LoVo (cell line): ENCODE results near the gene VPS39.
A peak's percentile ranks its signal among the peaks of the same experiment; 100 is the strongest.

Experiments used
- DNase-seq: peaks from one replicate; pipeline ENCODE4 v3.0.0-alpha.2; 2016; ENCODE audit warnings: low spot score

Gene VPS39

DNA sequence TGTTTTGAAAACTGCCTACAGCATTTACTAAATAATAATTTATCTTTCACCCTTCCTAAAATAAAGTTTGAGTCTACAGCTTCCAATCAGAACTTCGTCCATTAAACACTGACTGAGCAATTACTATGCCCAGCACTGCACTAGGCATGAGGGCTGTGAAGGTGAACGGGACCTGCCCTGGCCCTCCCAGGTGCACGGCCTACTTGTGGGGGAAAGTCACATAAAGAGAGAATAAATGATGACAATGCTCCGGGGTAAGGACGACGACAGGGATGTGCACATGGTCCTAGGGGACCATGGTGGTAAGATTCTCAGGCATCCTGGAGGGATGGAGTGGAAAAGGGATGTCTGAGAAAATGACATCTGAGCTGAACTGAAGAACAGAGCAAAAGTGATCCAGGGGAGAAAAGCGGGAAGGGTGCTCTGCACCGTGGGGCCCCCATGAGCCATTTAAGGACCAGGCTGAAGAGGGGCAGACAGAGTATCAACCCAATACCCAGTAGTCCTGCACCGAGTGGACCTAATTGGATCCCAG is 63.2 kb downstream of the VPS39 start:
- no peak for DNase-seq

DNA sequence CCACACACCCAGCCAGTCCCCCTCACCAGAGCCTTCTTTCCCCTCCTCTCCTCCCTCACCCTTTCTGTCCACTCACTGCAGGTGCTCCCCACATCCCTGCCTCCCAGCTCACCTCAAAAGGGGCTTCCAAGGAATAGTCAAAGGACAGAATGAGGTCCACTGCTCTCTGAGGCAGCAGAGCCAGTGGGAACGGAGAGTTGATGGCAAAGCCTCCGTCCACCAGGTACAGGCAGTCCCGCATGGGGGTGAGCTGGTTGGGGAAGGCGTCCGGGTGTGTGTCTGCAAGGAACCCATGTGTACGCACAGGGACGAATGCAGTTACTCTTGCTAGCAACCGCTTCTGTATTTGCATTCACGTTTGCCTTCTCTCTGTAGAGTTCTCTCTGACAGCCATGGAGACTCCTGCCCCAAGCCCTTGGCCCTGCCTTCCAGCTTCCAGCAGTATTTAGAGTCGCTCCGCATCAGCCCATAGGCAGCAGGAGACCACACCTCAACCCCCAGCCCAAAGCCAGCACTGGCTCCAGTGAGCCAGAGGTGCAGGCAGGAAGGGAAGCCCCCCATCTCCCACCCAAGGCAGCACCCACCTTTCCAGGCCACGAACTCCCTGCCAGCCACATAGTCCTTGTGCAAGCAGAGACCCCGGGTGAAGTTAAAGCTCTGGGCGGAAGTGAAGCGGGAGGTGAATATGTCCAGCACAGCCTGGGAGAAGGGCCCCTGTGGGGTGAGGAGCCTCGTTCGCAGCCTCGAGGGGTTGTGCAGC is 64.1 kb downstream of the VPS39 start:
- no peak for DNase-seq

GRCh38 chr15:42143356-42143755 is 64.7 kb downstream of the VPS39 start:
- no peak for DNase-seq

DNA sequence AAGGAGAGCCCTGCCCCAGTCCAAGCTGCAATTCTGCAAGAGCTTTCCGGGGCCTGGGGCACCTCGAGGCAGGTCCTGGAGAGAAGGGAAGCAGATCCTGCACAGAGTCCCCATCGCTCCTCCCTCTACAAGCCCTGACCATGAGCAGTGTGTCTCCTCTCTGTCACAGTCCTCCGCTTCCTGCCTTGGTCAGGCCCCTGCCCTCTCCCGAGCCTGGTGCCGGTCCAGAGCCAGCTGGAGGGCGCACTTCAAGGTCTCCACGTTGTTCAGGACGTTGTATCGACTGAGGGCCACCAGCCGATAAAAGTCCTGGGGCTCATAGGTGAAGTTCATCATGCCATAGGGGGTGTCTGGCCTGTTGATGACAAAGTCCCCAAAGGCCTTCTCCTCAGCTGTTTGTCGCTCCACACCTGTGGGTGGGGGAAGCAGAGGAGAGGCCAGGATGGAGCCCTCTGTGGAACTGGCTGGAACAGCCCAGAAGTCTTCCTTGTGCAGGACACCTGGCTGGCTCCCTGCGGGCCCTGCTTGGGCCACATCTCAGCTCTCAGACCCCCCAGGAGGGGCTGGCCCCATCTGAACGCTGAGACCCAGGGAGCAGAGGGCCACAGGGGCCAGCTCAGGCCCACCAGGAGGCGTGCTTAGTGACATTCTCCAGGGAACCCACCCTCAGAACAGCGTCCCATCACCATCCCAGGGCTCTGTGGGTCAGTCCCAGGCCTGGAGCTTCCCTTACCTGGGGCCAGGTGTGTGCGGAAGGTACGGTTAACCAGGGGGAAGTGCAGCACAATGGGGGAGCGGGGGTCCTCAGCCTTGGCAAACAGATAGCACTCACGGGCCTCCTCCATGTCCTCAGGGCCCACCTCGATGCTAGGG is 66.1 kb downstream of the VPS39 start:
- DNase-seq = no peak

- DNase-seq = no peak
These were observed 66.9 kb downstream of the VPS39 start for GRCh38 chr15:42141246-42141645.

DNA sequence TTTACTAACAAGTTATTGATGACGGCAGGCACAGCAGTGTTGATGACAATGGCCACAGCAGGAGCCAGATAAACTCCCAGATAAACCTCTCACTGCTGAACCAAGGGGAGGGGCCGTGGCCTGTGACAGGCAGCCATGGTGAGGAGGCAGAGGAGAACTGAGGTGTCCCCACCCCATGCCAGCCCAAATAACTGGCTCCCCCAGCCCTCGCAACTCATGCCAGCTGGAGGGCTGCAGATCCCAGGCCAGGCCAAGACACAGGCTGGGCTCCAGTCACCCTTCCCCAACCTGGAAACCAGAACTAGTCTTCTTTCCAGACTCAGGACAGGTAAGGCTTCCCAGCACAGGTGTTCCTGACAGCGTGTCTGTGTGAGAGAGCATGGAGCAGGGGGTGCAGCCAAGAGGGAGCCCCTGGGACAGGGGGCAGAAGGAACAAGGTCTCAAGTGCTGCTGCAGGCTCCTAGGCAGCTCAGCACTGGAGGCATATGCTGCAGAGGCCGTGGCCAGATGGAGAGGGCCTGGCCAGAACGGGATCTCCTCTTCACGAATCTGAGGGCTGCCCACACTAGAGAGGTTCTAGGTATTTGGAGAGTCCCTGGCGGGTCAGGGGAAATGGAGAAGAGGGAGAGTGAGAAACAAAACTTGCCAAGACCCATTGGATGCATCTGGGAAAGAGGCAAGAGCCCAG is 67.6 kb downstream of the VPS39 start:
- DNase-seq = peak; percentile 22

- DNase-seq = peak; percentile 25
These were observed 68.5 kb downstream of the VPS39 start for GRCh38 chr15:42139596-42139995.

GRCh38 chr15:42138968-42139386 is 69.1 kb downstream of the VPS39 start:
- DNase-seq = peak; percentile 91

- no peak for DNase-seq
These were observed 69.7 kb downstream of the VPS39 start for GRCh38 chr15:42138411-42138810.

DNA sequence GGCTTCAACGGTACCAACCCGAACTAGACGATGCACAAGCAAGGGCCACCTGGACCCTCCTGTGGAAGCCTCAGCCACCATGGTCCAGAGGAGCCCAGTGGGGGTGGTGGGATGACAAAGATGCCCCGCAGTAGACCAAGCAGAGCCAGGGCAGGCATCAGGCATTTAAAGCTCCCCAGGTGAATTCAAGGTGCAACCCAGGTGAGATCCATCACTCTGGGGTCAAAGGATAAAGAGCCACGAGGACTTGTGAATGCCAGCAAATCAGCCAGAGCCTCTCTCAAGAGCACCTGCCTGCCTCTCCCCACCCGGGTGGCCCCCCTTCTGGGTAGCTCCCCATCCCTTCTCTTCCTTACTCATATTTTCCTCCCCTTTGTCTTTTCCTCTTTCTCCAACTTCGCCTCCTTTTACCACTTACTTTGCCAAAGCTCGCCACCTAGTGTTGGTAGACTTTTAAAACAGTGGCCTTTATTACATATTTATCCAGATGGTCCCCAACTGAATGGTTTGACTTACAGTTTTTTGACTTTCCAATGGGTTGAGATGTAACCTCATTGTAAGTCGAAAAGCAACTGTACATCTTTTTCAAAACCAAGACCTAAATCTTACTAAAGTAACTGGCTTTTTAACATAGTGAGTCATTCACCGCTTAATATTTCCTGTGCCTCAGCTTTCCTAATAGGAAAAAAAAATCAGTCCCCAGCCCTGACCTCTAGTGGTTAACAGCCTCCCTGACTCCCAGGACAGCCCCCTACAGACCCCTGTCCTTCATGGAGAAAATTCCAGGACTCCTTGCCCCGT is 70.4 kb downstream of the VPS39 start:
- DNase-seq = peak; percentile 71

GRCh38 chr15:42136513-42136912 is 71.6 kb downstream of the VPS39 start:
- DNase-seq = no peak

GRCh38 chr15:42135351-42135750 is 72.8 kb downstream of the VPS39 start:
- DNase-seq = no peak

- peak; percentile 41 for DNase-seq
These were observed 73.4 kb downstream of the VPS39 start for GRCh38 chr15:42134617-42135245.

DNA sequence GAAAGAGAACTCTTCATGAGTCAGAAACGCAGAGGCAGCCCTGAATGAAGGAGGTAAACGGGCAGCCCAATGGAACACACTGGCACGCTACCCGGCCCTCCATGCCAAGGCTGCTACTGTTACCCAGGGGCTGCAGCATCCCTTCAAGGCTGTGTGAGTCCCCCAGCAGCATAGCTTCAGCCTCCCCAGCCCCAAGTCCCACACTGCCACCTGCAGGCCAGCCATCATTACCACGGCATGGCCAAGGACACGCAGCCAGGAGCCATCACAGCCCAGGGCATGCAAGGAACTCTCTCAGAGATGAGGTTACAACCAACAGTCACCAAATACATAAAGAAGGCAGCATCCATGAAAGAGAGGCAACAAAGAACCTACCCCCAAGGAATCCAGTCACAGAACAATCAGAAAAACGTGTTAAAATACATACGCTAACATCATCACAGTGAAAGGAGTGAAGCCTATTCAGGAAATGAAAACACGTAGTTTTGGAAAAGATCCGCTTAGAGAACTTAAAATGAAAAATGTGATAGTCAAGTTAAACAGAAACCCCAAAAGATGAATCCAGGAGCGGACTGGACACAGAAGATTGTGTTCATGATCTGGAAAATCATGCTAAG is 74.1 kb downstream of the VPS39 start:
- DNase-seq = peak; percentile 42

DNA sequence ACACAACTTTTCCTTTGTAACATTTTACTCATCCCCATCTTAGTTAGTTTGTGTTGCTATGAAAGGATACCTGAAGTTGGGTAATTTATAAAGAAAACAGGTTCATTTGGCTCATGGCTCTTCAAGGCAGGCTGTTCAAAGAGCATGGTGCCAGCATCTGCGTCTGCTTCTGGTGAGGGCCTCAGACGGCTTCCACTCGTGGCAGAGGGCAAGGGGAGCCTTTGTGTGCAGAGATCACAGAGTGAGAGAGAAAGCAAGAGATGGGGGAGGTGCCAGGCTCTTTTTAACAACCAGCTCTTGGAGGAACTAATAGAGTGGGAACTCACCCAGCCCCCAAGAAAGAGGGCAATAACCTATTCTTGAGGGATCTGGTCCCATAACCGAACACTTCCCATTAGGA is 74.7 kb downstream of the VPS39 start:
- no peak for DNase-seq

DNA sequence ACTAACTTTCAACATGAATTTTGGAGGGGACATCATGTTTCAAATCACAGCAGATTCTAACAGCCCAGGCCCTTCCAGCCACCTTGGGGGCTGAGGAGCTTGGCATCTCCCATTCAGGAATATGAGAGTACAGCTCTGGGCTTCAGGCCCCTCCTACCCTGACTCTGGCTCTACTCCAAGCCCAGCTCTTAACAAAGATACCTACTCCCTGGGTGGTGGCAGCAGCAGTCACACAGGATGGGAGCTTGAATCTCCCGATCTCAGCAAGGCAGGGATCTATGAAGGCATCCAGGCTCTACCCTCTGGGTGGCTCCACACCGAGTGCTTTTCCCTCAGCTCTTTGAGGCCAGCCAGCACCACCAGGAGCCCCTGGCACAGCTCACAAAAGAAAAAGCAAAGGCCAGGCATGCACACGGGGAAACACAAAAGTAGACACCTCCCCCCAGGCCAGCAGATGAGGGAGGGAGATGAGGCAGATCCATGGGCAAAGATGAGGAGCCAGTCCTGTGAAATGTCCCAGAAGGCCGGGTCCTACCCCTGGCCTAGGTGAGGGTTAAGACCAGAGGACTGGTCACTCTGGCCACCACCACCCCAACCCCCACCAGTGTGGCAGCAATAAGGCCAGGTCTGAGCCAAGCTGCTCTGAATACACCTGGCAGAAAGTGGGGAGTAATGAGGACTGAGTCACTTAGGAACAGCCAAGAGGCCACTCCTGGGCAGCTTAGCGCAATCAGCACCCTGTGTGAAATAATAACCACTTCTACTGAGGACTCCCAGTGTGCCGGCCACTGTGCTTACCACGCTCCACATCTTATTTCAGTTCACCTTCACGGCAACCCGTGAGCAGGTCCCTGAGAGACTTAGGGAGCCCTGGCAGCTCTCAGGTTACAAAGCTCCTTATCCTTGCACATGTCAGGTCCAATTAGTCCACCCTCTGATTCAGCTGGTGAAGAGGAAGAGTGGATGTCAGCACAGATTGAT is 76.0 kb downstream of the VPS39 start:
- no peak for DNase-seq

DNA sequence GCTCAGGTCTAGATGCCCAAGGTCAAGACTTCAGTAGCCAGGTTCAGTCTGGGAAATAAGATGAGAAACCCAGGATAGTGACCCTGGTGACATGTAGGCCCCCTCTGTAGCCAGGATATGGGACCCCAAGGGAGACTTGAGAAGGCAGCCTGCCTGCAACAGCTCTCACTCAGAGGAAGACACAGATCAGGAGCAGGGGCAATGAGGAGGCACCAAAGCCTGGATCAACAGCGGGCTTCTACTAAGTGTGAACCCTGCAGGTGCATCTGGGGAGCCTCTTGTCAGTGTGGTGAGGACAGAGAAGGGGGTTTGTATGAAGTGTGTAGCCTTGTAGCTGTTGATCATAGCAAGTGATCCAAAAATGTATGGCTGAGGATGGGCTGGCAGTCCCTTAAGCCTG is 77.1 kb downstream of the VPS39 start:
- no peak for DNase-seq

- no peak for DNase-seq
These were observed 77.7 kb downstream of the VPS39 start for GRCh38 chr15:42130246-42130986.

GRCh38 chr15:42129364-42129763 is 78.7 kb downstream of the VPS39 start:
- DNase-seq = no peak
